GM23338 (cell line): ENCODE measurements around the gene CYP26B1. TPM values are rescaled to one million over a fixed set of nuclear protein-coding genes. Genes with fewer than 3 reads are reported as not detected.

Experiments used
- ATAC-seq: fragments of 200-7000 bp; cut with Tn5 transposase; 3 replicates; pipeline ENCODE4 v1.9.1; 2020
- DNase-seq: peaks from one replicate; pipeline ENCODE4 v3.0.0-alpha.2; 2015; ENCODE audit warnings: low spot score
- H2AFZ ChIP-seq: fragments of 200-600 bp; sonication (generic); 2 replicates; pipeline ENCODE4 v1.8.0; 2016; ENCODE audit warnings: antibody characterized with exemption, mild to moderate bottlenecking, moderate library complexity
- H3F3A ChIP-seq: fragments of 200-600 bp; sonication (generic); replicated peaks from 2 replicates; pipeline ENCODE4 v1.8.0; 2017; ENCODE audit warnings: antibody characterized with exemption, mixed run types, low read depth
- H3K27ac ChIP-seq: fragments of 200-600 bp; sonication (generic); 2 replicates; pipeline ENCODE4 v1.6.1; 2016; ENCODE audit warnings: low read depth
- H3K27me3 ChIP-seq: fragments of 200-600 bp; sonication (generic); 2 replicates; pipeline ENCODE4 v1.8.0; 2016; ENCODE audit warnings: mild to moderate bottlenecking, mixed run types, moderate library complexity; ENCODE audit not compliant: insufficient read depth
- H3K36me3 ChIP-seq: fragments of 200-600 bp; sonication (generic); 2 replicates; pipeline ENCODE4 v1.8.0; 2016; ENCODE audit warnings: mild to moderate bottlenecking; ENCODE audit not compliant: insufficient read depth
- H3K4me1 ChIP-seq: fragments of 200-600 bp; sonication (generic); 2 replicates; pipeline ENCODE4 v1.8.0; 2016; ENCODE audit warnings: mild to moderate bottlenecking, moderate library complexity; ENCODE audit not compliant: insufficient read depth
- H3K4me2 ChIP-seq: fragments of 200-600 bp; sonication (generic); 2 replicates; pipeline ENCODE4 v1.7.1; 2017; ENCODE audit warnings: mixed run types
- H3K4me3 ChIP-seq: fragments of 200-600 bp; sonication (generic); 2 replicates; pipeline ENCODE4 v1.6.1; 2016; ENCODE audit warnings: mixed run types
- H3K79me2 ChIP-seq: fragments of 200-600 bp; sonication (generic); replicated peaks from 2 replicates; pipeline ENCODE4 v1.8.0; 2017; ENCODE audit warnings: mild to moderate bottlenecking; ENCODE audit not compliant: insufficient read depth
- H3K9me2 ChIP-seq: fragments of 200-600 bp; sonication (generic); 2 replicates; pipeline ENCODE4 v1.8.0; 2017; ENCODE audit not compliant: insufficient read depth
- H4K20me1 ChIP-seq: fragments of 200-600 bp; sonication (generic); replicated peaks from 2 replicates; pipeline ENCODE4 v1.8.0; 2017; ENCODE audit warnings: mild to moderate bottlenecking; ENCODE audit not compliant: insufficient read depth
- H3K27ac Mint-ChIP-seq: 2 replicates; pipeline ENCODE4 v1.8.0; 2020; ENCODE audit warnings: inconsistent platforms, mild to moderate bottlenecking, moderate library complexity, mixed read lengths
- H3K27me3 Mint-ChIP-seq: 3 replicates; pipeline ENCODE4 v1.8.0; 2022; ENCODE audit warnings: low read depth, mild to moderate bottlenecking, moderate library complexity, mixed read lengths, inconsistent platforms; ENCODE audit not compliant: insufficient read depth, poor library complexity
- H3K36me3 Mint-ChIP-seq: 3 replicates; pipeline ENCODE4 v1.8.0; 2021; ENCODE audit warnings: low read depth, mild to moderate bottlenecking, inconsistent platforms, moderate library complexity, mixed read lengths
- H3K4me1 Mint-ChIP-seq: 3 replicates; pipeline ENCODE4 v1.8.0; 2020; ENCODE audit warnings: mild to moderate bottlenecking, inconsistent platforms, mixed read lengths
- H3K4me3 Mint-ChIP-seq: 3 replicates; pipeline ENCODE4 v1.8.0; 2021; ENCODE audit warnings: moderate library complexity, mild to moderate bottlenecking, inconsistent platforms, mixed read lengths
- H3K9me3 Mint-ChIP-seq: 3 replicates; pipeline ENCODE4 v1.8.0; 2020; ENCODE audit warnings: moderate library complexity, mild to moderate bottlenecking, inconsistent platforms, mixed read lengths
- CREB1 ChIP-seq: fragments of 250-450 bp; sonication (Bioruptor Pico); IDR thresholded peaks from 2 replicates; pipeline ENCODE4 v1.5.0; 2020; ENCODE audit warnings: low read depth, mild to moderate bottlenecking, moderate library complexity
- EZH2phosphoT487 ChIP-seq: fragments of 200-600 bp; sonication (generic); IDR thresholded peaks from one replicate; pipeline ENCODE4 v1.8.1; 2018; ENCODE audit warnings: antibody characterized with exemption; ENCODE audit not compliant: unreplicated experiment
- NANOG ChIP-seq: IDR thresholded peaks from 2 replicates; pipeline ENCODE4 v1.6.1; 2016; ENCODE audit warnings: antibody characterized with exemption, borderline replicate concordance
- STAT1 ChIP-seq: IDR thresholded peaks from one replicate; pipeline ENCODE4 v1.6.1; 2016; ENCODE audit warnings: antibody characterized with exemption; ENCODE audit not compliant: unreplicated experiment
- ZNF114 ChIP-seq: fragments of 250-450 bp; sonication (Bioruptor Pico); IDR thresholded peaks from 2 replicates; pipeline ENCODE4 v1.5.0; 2020; ENCODE audit warnings: mild to moderate bottlenecking, moderate library complexity
- ZNF331 ChIP-seq: fragments of 250-450 bp; sonication (Bioruptor Pico); IDR thresholded peaks from 2 replicates; pipeline ENCODE4 v1.5.0; 2020; ENCODE audit warnings: low read depth, mild to moderate bottlenecking, moderate library complexity
- polyA plus RNA-seq: library from polyadenylated mRNA; unstranded; fragments of >200 nt; fragmentation: Nextera tagmentation; extraction: Ambion mirVana; gene quantifications from 2 replicates; pipeline ENCODE4 v1.2.1, GENCODE V29; 2016
- total RNA-seq: library from RNA; depleted of rRNA; stranded (reverse); fragments of >200 nt; shearing (Covaris generic); gene quantifications from 2 replicates; pipeline ENCODE4 v1.2.3, GENCODE V29; 2014
- TF ChIP-seq, protein P1 (sequence below): fragments of 250-450 bp; sonication (Bioruptor Pico); IDR thresholded peaks from 2 replicates; pipeline ENCODE4 v1.5.0; 2020; ENCODE audit warnings: mild to moderate bottlenecking, moderate library complexity
- TF ChIP-seq, protein P2 (sequence below), 2 experiments: fragments of 200-600 bp in 1 of 2; sonication (generic) in 1 of 2; conservative IDR thresholded peaks; 2 replicates each; pipeline versions ENCODE4 v1.5.1 to v1.6.1; 2016 to 2017; ENCODE audit warnings: antibody characterized with exemption in 2 of 2, low read depth in 2 of 2, mild to moderate bottlenecking in 2 of 2, moderate library complexity in 1 of 2

The CYP26B1 gene
- total and polyA plus RNA-seq, 2 experiments from 2014 or later, result 0.05 to 0.31 TPM

DNA sequence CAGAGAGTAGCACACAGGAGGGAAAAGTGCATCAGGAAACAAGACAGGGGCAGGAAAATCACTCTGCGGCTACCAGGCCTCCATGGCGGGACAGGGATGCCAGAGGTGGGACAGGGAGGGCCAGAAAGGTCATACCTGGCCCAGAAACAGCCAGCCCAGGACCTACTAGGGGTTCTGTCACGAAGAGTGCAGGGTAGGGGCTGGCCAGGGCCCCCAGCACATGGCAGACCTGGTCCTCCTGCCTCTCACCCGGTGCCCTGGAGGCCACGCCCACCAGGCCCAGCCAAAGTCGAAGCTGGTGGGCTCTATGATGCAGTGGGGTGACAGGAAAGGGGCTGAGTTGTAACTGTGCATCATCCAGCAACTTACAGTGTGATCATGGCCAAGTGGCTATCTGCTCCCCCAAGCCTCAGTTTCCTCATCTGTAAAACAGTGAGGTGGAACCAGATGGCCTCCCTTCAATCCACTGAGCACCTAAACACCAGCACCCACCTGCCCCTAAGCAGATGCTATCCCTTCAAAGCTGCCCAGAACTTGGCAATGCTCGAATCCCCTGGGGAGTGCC lies 10.6 kb downstream of the CYP26B1 start (continued):
- TF ChIP-seq ZNF114 (CRISPR knock-in tag), result no peak
- TF ChIP-seq, protein P1, sequence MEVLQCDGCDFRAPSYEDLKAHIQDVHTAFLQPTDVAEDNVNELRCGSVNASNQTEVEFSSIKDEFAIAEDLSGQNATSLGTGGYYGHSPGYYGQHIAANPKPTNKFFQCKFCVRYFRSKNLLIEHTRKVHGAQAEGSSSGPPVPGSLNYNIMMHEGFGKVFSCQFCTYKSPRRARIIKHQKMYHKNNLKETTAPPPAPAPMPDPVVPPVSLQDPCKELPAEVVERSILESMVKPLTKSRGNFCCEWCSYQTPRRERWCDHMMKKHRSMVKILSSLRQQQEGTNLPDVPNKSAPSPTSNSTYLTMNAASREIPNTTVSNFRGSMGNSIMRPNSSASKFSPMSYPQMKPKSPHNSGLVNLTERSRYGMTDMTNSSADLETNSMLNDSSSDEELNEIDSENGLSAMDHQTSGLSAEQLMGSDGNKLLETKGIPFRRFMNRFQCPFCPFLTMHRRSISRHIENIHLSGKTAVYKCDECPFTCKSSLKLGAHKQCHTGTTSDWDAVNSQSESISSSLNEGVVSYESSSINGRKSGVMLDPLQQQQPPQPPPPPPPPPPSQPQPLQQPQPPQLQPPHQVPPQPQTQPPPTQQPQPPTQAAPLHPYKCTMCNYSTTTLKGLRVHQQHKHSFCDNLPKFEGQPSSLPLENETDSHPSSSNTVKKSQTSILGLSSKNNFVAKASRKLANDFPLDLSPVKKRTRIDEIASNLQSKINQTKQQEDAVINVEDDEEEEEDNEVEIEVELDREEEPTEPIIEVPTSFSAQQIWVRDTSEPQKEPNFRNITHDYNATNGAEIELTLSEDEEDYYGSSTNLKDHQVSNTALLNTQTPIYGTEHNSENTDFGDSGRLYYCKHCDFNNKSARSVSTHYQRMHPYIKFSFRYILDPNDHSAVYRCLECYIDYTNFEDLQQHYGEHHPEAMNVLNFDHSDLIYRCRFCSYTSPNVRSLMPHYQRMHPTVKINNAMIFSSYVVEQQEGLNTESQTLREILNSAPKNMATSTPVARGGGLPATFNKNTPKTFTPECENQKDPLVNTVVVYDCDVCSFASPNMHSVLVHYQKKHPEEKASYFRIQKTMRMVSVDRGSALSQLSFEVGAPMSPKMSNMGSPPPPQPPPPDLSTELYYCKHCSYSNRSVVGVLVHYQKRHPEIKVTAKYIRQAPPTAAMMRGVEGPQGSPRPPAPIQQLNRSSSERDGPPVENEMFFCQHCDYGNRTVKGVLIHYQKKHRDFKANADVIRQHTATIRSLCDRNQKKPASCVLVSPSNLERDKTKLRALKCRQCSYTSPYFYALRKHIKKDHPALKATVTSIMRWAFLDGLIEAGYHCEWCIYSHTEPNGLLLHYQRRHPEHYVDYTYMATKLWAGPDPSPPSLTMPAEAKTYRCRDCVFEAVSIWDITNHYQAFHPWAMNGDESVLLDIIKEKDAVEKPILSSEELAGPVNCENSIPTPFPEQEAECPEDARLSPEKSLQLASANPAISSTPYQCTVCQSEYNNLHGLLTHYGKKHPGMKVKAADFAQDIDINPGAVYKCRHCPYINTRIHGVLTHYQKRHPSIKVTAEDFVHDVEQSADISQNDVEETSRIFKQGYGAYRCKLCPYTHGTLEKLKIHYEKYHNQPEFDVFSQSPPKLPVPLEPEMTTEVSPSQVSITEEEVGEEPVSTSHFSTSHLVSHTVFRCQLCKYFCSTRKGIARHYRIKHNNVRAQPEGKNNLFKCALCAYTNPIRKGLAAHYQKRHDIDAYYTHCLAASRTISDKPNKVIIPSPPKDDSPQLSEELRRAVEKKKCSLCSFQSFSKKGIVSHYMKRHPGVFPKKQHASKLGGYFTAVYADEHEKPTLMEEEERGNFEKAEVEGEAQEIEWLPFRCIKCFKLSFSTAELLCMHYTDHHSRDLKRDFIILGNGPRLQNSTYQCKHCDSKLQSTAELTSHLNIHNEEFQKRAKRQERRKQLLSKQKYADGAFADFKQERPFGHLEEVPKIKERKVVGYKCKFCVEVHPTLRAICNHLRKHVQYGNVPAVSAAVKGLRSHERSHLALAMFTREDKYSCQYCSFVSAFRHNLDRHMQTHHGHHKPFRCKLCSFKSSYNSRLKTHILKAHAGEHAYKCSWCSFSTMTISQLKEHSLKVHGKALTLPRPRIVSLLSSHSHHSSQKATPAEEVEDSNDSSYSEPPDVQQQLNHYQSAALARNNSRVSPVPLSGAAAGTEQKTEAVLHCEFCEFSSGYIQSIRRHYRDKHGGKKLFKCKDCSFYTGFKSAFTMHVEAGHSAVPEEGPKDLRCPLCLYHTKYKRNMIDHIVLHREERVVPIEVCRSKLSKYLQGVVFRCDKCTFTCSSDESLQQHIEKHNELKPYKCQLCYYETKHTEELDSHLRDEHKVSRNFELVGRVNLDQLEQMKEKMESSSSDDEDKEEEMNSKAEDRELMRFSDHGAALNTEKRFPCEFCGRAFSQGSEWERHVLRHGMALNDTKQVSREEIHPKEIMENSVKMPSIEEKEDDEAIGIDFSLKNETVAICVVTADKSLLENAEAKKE (CRISPR knock-in tag), result no peak
- TF ChIP-seq CREB1 (CRISPR knock-in tag), result no peak
- TF ChIP-seq, protein P2, sequence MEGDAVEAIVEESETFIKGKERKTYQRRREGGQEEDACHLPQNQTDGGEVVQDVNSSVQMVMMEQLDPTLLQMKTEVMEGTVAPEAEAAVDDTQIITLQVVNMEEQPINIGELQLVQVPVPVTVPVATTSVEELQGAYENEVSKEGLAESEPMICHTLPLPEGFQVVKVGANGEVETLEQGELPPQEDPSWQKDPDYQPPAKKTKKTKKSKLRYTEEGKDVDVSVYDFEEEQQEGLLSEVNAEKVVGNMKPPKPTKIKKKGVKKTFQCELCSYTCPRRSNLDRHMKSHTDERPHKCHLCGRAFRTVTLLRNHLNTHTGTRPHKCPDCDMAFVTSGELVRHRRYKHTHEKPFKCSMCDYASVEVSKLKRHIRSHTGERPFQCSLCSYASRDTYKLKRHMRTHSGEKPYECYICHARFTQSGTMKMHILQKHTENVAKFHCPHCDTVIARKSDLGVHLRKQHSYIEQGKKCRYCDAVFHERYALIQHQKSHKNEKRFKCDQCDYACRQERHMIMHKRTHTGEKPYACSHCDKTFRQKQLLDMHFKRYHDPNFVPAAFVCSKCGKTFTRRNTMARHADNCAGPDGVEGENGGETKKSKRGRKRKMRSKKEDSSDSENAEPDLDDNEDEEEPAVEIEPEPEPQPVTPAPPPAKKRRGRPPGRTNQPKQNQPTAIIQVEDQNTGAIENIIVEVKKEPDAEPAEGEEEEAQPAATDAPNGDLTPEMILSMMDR (conservative IDR thresholded peaks at IDR 0.05; ENCODE audit: low read depth in 2 of 2), result no peak
- no peak for TF ChIP-seq NANOG
- no peak for TF ChIP-seq STAT1

DNA sequence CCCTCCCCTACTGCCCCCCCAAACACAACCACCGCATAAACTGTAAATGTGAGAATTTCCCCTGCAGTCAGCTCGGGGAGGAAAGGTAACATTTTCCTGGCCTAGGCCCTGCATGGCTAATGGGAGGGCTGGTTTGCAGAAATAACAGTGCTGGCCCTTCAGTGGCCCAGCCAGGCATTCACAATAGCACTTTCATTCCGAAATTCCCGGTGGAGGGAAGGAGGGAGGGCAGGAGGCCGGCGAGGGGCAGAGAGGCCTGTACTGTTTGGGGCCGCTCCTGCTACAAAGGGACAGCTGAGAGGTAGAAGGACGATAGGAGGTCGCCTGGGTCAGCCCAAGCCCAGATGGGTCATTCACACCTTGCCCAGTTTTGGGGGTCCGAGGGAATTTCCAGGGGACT lies 11.3 kb downstream of the CYP26B1 start:
- Histone ChIP-seq H3K9me2 (no peaks in the 10 kb centered on the region), H3K4me2 (no peak overlapping the region), H3K27me3 (peaks cover 30% of the 10 kb centered on the region), H3K27ac (no peak overlapping the region), H3F3A (no peaks in the 10 kb centered on the region), H2AFZ (no peak overlapping the region), H3K79me2 (no peaks in the 10 kb centered on the region), H3K4me3 (no peak overlapping the region), H3K4me1 (peaks cover under 1% of the 10 kb centered on the region; the same call in 1 of the 2 replicates), H4K20me1 (no peaks in the 10 kb centered on the region), H3K36me3 (no peaks in the 10 kb centered on the region)
- H3K4me3 Mint-ChIP-seq, result no peak overlapping the region
- ATAC-seq (no peak), DNase-seq (no peak)
- H3K9me3 Mint-ChIP-seq, result no peaks in the 10 kb centered on the region
- no peak overlapping the region for H3K27ac Mint-ChIP-seq
- H3K27me3 Mint-ChIP-seq, result peaks cover 26% of the 10 kb centered on the region
- H3K36me3 Mint-ChIP-seq, result no peaks in the 10 kb centered on the region
- H3K4me1 Mint-ChIP-seq, result peaks cover 4% of the 10 kb centered on the region
- TF ChIP-seq STAT1 (no peak), EZH2phosphoT487 (no peak), ZNF331 (no peak)
- TF ChIP-seq, protein P2 (conservative IDR thresholded peaks at IDR 0.05; ENCODE audit: low read depth in 2 of 2), result no peak
